SU-DHL-6 (cell line): Measurements from ENCODE around the gene GTF2H3.

Source experiments
- EZH2phosphoT487 ChIP-seq: fragments of 200-600 bp; sonication (generic), shearing (Covaris generic); conservative IDR thresholded peaks from 2 replicates; pipeline ENCODE4 v1.6.1; 2018; ENCODE audit warnings: mild to moderate bottlenecking, antibody characterized with exemption, low read length, moderate library complexity, mixed read lengths
- TF ChIP-seq, protein P1 (sequence below): fragments of 200-600 bp; sonication (generic); IDR thresholded peaks from one replicate; pipeline ENCODE4 v1.5.1; 2017; ENCODE audit warnings: antibody characterized with exemption, mild to moderate bottlenecking, low read length, moderate library complexity; ENCODE audit not compliant: insufficient read depth, poor library complexity, severe bottlenecking

DNA sequence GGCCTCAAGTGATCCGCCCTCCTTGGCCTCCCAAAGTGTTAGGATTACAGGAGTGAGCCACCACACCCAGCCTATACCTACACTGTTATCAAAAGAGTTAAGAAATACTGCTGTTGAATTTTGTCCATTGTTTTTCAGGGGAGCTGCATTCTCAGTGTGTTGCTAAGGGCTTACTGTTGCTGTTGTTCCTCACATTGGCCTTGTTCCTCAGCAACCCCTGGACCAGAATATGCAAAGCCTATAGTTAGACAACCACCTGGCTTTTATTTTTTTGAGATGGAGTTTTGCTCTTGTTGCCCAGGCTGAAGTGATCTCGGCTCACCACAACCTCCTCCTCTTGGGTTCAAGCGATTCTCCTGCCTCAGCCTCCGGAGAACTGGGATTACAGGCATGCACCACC, 73.8 kb downstream of the GTF2H3 start:
- TF ChIP-seq, protein P1, sequence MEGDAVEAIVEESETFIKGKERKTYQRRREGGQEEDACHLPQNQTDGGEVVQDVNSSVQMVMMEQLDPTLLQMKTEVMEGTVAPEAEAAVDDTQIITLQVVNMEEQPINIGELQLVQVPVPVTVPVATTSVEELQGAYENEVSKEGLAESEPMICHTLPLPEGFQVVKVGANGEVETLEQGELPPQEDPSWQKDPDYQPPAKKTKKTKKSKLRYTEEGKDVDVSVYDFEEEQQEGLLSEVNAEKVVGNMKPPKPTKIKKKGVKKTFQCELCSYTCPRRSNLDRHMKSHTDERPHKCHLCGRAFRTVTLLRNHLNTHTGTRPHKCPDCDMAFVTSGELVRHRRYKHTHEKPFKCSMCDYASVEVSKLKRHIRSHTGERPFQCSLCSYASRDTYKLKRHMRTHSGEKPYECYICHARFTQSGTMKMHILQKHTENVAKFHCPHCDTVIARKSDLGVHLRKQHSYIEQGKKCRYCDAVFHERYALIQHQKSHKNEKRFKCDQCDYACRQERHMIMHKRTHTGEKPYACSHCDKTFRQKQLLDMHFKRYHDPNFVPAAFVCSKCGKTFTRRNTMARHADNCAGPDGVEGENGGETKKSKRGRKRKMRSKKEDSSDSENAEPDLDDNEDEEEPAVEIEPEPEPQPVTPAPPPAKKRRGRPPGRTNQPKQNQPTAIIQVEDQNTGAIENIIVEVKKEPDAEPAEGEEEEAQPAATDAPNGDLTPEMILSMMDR, result no peak
- TF ChIP-seq EZH2phosphoT487, result no peak
